Measurements from ENCODE around the gene COLEC11.
"Not testable (repeated sequence)": the region's sequence is repeated elsewhere in the genome, so short reads cannot be mapped to it uniquely, and the experiment has no call there.

COLEC11 gene

GRCh38 chr2:3606028-3606369, 11.1 kb downstream of the COLEC11 start:
- no peak for DNase-seq (ENCODE audit: low read depth)

GRCh38 chr2:3606370-3607201, 11.7 kb downstream of the COLEC11 start:
- no peak for DNase-seq (ENCODE audit: low read depth)

GRCh38 chr2:3608373-3609278, 13.7 kb downstream of the COLEC11 start:
- no peak for DNase-seq (ENCODE audit: low read depth)

GRCh38 chr2:3609279-3609673, 14.4 kb downstream of the COLEC11 start:
- not testable (repeated sequence) for DNase-seq (ENCODE audit: low read depth)

GRCh38 chr2:3610415-3610814, 15.5 kb downstream of the COLEC11 start:
- no peak for DNase-seq (ENCODE audit: low read depth)

GRCh38 chr2:3610881-3611505, 16.1 kb downstream of the COLEC11 start:
- DNase-seq (ENCODE audit: low read depth), result no peak

- DNase-seq (ENCODE audit: low read depth), result no peak
Observed at GRCh38 chr2:3611589-3611988, 16.7 kb downstream of the COLEC11 start.

GRCh38 chr2:3612639-3613523, 18.0 kb downstream of the COLEC11 start:
- DNase-seq (ENCODE audit: low read depth), result no peak

- DNase-seq (ENCODE audit: low read depth), result no peak
Observed at GRCh38 chr2:3613524-3613905, 18.6 kb downstream of the COLEC11 start.

GRCh38 chr2:3614743-3615142, 19.8 kb downstream of the COLEC11 start:
- not testable (repeated sequence) for DNase-seq (ENCODE audit: low read depth)

- not testable (repeated sequence) for DNase-seq (ENCODE audit: low read depth)
Observed at GRCh38 chr2:3615541-3616200, 20.8 kb downstream of the COLEC11 start.

GRCh38 chr2:3616435-3617197, 21.7 kb downstream of the COLEC11 start:
- DNase-seq (ENCODE audit: low read depth), result not testable (repeated sequence)

- DNase-seq (ENCODE audit: low read depth), result no peak
Observed at GRCh38 chr2:3617198-3617890, 22.4 kb downstream of the COLEC11 start.

- no peak for DNase-seq (ENCODE audit: low read depth)
Observed at GRCh38 chr2:3618367-3618766, 23.5 kb downstream of the COLEC11 start.

GRCh38 chr2:3619033-3619432, 24.1 kb downstream of the COLEC11 start:
- no peak for DNase-seq (ENCODE audit: low read depth)

GRCh38 chr2:3619661-3620060, 24.7 kb downstream of the COLEC11 start:
- DNase-seq (ENCODE audit: low read depth), result not testable (repeated sequence)

- DNase-seq (ENCODE audit: low read depth), result no peak
Observed at GRCh38 chr2:3620834-3621233, 25.9 kb downstream of the COLEC11 start.

- no peak for DNase-seq (ENCODE audit: low read depth)
Observed at GRCh38 chr2:3622967-3623366, 28.1 kb downstream of the COLEC11 start.

- no peak for DNase-seq (ENCODE audit: low read depth)
Observed at GRCh38 chr2:3624059-3624794, 29.3 kb downstream of the COLEC11 start.

Measured in activated T-helper 1 cell treated with Interleukin-2 at 50 U/mL for 16 hours (primary cell).